ENCODE measurements around the gene WDFY4.

DNA sequence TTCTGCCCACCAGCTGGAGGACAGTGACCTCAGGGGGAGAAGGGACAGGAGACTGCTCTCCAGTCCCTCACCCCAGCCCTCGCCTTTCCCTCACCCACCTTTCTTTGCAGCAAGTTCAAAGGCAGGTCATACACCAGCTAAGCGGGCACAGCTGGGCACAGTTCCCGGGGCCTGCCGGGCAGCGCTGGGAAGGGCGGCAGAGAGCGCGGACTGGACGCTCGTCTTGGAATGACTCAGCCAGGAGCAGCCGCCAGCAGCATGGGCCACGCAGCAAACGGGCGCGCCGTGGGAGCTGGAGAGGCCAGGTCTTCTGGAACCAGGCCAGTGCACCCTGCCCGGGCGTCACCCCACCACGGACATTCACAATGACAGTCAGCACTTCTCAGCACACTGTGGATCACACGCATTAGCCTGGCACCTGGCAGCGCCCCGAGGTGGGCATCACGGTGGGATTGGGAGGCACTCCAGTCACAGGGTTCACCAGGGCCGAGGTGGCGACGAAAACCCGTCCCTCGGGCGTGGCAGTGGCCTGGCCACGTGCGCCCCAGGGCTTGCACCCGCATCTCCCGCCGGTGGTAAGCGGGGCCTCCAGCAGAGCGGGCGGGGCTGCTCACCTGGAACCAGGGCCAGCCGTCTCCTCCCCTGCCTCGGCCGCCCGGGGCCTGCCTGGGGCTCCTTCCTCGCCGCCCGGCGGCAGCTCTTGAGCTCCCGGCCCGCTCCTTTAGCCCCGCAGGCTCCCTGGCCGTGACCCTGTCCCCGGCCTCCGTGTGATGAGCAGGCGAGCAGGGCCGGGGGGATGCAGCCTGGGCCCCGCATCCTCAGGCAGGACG, 29.0 kb upstream of the WDFY4 start:
- TF ChIP-seq, protein P1, sequence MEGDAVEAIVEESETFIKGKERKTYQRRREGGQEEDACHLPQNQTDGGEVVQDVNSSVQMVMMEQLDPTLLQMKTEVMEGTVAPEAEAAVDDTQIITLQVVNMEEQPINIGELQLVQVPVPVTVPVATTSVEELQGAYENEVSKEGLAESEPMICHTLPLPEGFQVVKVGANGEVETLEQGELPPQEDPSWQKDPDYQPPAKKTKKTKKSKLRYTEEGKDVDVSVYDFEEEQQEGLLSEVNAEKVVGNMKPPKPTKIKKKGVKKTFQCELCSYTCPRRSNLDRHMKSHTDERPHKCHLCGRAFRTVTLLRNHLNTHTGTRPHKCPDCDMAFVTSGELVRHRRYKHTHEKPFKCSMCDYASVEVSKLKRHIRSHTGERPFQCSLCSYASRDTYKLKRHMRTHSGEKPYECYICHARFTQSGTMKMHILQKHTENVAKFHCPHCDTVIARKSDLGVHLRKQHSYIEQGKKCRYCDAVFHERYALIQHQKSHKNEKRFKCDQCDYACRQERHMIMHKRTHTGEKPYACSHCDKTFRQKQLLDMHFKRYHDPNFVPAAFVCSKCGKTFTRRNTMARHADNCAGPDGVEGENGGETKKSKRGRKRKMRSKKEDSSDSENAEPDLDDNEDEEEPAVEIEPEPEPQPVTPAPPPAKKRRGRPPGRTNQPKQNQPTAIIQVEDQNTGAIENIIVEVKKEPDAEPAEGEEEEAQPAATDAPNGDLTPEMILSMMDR (IDR thresholded peaks at IDR 0.05), result no peak
- TF ChIP-seq EP300 (IDR thresholded peaks at IDR 0.05) (no peak), POLR2A (IDR thresholded peaks at IDR 0.05) (no peak)
